Left colon (tissue), 2 donors: ENCODE measurements around the gene SART3. TPM values are rescaled to one million over a fixed set of nuclear protein-coding genes. Genes with fewer than 3 reads are reported as not detected.

Experiments
- ATAC-seq: fragments of 200-7000 bp; cut with Tn5 transposase; one replicate; pipeline ENCODE4 v1.9.1; 2020; ENCODE audit warnings: mild to moderate bottlenecking, moderate library complexity
- DNase-seq, 2 donors: peaks; one replicate each; pipeline ENCODE4 v3.0.0-alpha.2; 2020
- intact Hi-C, 2 donors: fragments of 100-400 bp; cut with DNase I in 1 of 2; cut with micrococcal nuclease in 1 of 2; formaldehyde crosslinking; loops; one replicate each; pipeline versions ENCODE4 v1.11.2 to v1.14.0; 2022; cut with DNase I, micrococcal nuclease
- total RNA-seq, 2 donors: library from RNA; stranded (reverse); fragmentation: NEBNext Ultra II Directional; extraction: Animal tissue kit (Norgen Biotek cat#: 25700); gene quantifications; one replicate each; pipeline ENCODE4 v1.2.1, GENCODE V29; 2021
- donor health status: DM: no; HTN: no; CAD: no.
- donor health status: DM: yes; HTN: yes; CAD: no.

The SART3 gene
- total RNA-seq, 2 donors from 2014 or later: 43.9 to 47.9 TPM

DNA sequence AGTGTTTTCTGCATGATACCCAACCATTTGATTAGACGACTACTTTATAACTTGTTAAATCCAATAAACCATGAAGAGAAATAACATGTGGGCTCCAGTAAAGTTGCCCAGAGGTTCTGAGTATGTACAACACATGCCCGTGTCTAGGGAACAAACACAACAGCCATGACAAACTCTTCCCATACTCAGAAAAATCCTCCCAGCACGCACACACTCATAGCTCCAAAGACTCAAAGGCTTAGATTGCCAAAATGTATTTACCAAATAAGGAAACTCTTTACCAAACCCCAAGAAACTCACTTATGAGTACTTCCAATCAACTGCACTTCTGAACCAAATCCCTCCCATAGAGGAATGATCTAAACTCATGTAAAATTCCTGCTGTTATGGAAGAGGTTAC lies 17.3 kb downstream of the SART3 start:
- no peak for DNase-seq
- ATAC-seq: no peak
- intact Hi-C loops: no loop called here

DNA sequence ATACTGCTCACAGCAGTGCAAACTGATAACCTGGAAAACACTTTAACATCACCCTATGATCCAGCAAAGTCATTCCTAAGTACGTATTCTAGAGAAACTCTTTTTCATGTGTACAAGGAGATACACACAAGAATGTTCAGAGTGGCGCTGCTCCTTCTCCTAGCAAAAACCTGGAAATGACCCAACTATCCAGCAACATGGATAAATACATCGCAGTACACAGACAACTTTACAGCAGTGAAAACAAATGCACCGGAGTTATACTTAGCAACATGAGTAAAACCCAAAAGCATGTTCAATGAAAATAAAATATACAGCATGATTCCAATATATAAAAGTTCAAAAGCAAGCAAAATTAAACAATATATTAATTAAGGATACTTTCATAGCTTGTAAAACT lies 18.7 kb downstream of the SART3 start:
- DNase-seq (no peak), ATAC-seq (no peak)
- intact Hi-C loops: no loop called here

DNA sequence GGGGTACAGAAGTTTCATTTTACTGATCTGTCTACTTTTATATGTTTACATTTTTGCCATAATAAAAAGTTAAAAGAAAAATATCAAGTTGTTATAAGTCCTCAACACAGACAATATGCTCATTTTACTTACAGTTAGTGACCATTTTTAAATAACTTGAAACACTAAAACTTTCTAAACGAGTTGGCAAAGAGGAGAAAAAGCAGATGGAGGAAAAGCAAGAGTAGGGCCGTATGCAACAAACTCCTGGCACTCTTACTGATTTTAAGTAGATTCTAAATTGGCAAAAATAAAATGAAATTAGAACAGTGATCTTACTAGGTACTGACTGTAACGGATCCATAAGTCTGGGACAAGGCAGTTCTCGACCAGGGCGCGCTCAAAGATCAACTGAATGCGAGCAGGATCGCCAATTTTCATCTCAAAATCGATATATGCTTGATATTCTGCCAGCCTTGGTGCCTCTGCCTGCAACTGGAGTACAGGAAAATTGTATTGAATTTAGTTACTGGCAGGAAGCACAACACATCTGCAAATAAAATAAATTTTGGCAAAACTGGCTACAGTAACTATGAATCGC lies 22.3 kb downstream of the SART3 start:
- DNase-seq: no peak
- no peak for ATAC-seq
- intact Hi-C loops: no loop called here

DNA sequence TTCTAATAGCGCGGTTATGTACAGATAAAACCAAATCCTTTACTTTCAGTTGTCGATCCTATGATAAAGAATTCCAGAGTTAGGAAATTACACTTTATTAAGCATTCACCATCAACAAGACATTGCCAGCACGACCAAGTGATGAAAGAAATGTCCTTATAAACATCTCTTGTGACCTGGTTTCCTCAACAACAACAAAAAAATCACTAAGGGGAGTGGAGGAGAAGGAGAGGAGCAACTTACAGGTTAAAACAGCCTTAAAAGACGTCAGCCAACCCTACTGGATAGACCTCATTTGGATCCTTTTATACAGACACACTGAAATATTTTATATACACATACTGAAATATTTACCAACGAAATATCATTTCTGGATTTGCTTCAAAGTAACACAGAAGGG lies 22.8 kb downstream of the SART3 start:
- intact Hi-C loops: no loop called here
- DNase-seq (no peak), ATAC-seq (no peak)

DNA sequence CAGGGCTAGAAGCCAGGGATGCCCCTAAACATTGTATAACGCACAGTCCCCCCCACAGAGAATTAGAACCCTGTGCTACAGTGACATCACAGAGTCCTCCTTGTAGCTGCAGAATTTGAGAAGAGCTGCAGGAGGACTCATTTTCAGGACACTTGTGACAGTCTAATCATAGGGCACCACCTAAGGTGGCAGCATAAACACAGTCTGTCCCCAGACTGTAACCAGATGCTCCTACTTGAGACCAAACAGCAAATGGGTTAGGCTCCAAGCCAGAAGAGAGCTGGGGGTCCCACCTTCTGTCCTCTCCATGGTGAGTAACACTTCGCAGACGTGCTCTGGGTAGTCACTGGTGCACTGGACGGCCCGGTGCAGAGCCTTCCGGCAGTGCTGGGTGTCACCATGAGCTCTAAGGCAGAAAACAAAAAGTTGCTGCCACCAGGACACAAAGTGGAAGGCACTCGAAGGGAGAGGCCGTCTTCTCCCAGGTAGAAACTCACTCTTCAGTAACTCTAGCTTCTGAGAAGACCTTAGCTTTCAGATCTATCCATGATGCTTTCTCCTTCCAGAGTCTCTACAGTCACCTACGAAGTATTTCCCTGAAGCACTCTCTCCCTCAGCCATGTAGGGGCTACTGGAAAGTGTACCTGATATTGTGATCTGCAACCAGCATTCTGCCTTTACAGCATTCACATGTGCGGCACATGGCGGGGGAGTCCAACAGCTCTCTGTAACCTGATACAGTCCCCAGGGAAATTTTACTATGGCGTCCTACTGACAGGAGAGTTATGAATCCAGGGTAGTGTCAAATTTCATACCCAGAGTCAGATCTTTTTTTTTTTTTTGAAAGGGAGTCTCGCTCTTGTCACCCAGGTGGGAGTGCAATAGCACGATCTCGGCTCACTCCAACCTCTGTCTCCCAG lies 28.8 kb downstream of the SART3 start:
- intact Hi-C loops: no loop called here
- ATAC-seq: no peak
- DNase-seq: no peak

DNA sequence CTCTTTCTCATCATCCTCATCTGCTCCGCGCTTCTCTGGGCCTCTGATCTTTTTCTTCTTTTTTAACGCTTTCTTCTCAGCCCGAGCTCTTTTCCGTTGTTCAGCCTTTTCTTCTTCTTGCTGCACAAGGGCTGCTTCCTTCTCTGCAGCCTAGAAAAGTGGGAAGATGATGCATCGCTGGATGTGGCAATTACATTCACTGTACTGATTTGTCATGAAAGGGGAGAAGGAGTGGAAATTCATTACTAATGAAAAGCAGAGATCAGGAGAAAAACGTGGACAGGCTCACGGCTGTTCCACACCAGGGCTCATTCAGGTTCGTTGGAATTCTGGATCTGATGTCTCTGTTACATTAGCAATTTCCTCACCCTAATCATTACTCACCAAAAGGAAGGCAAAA lies 30.8 kb downstream of the SART3 start:
- ATAC-seq: no peak

DNA sequence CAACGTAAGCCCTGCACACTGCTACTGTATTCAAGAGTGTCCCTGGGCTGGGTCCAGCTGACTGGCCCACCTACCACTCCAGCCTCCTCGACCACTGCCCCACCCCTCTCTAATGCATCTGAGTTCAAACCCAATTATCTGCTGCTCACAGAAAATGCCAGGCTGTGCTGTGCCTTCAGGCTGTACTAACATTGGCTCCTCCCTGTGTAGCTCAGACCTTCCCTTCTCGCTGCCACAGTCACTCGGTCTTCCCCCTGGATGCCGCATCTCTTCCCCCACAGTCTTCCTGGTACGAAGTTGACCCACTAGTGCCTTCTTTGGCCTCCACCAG lies 33.8 kb downstream of the SART3 start:
- ATAC-seq: no peak
- intact Hi-C loops: no loop called here
- DNase-seq: no peak

More for the DNA sequence above, 30.8 kb downstream of the SART3 start:
- no peak for DNase-seq
- intact Hi-C loops: no loop called here

DNA sequence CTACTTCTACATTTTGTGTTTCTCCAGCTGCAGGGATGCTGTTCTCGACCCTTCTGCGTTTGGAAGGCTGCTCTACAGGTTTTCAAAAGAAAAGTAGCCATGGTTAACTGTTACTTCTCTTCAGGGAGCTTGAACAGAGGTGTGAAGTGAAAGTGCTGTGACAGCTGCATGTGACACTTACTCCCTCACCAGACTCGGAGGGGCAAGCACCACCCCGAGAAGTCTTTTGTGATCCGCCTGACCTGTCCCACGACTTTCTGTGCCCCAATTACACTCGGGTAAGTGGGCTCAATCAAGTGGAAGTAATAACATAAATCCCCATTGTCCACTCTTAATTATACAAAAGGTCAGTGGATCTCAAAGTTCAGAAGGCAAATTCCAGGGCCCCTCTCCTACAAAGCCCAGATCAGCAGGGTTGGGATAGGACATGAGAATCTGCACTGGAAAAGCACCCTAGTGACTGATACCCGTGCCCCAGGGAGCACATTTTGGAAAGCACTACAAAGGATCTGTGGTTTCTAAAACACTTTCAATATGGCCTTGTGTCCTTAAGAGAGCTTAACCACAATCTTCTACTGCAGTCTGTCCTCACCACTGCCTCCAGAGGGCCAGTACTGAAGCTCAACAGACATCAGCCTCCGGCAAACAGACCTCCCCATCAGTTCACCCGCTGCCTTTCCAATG lies 34.3 kb downstream of the SART3 start:
- intact Hi-C loops: no loop called here
- DNase-seq (no peak), ATAC-seq (no peak)

DNA sequence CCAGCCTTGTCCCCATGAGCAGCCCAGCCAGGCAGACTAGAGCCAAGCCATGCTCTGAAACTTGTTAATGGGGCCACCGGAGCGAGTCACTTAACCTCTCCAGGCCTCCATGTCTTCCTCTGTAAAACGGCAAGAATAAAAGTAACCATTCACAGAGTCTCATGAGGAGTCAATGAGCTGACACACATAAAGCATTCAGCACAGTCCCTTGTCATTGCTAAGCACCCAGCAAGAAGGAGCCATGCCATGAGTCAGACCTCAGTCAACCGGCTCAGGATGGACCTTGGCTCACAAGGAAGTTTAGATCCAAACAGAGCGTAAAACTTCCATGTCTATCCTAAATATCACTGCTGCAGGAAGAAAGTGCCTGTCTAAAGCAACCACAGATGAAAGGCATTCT lies 35.3 kb downstream of the SART3 start:
- intact Hi-C loops: no loop called here
- ATAC-seq: no peak
- no peak for DNase-seq

DNA sequence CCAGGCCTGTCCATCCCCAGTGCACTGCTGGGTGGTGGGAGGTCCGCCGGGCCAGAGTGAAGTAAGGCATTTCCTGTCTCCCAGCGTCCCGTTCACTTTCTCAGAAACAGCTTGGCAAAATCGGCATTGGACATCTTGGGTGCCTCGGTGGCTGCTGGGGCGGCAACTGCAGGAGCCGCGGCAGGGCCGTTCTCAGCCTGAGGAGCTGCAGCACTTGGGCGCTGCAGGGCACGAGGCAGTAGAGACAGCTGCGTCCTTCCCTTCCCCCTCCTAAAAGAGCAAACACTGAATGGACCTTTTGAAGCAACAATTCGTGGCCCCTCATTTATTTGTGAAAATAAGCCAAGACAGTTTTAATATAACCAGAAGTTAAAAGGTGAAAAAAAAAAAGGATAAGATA lies 37.6 kb downstream of the SART3 start:
- intact Hi-C loops: no loop called here
- ATAC-seq (no peak), DNase-seq (no peak)

DNA sequence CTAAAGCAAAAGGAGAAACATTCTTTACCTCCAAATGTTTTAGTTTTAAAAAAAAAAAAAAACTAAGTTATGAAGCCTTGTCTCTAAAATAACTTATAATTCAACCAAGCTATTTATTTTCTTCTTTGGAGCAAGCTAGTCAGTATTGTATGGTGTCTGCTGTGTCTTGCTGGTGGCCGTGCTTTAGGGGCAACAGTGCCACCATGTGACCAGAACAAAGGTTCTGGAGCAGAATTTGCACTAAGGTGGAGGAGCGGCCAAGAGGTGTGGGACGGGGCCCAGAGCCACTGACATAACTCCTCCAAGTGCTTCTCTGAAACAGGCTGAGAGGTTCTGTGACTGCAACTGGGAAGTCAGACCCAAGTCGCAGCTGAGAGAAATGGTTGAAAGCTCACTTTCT lies 41.4 kb downstream of the SART3 start:
- ATAC-seq: no peak
- no peak for DNase-seq
- intact Hi-C loops: no loop called here

DNA sequence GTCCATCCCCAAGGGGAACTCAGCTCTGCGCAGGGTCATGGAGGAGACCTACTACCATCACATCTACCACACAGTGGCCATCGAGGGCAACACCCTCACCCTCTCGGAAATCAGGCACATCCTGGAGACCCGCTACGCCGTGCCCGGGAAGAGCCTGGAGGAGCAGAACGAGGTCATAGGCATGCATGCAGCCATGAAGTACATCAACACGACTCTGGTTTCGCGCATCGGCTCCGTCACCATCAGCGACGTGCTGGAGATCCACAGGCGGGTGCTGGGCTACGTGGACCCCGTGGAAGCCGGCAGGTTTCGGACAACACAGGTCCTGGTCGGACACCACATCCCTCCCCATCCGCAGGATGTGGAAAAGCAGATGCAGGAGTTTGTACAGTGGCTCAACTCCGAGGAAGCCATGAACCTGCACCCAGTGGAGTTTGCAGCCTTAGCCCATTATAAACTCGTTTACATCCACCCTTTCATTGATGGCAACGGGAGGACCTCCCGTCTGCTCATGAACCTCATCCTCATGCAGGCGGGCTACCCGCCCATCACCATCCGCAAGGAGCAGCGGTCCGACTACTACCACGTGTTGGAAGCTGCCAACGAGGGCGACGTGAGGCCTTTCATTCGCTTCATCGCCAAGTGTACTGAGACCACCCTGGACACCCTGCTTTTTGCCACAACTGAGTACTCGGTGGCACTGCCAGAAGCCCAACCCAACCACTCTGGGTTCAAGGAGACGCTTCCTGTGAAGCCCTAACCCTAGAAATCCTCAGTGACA lies 42.1 kb downstream of the SART3 start:
- intact Hi-C loops: no loop called here
- DNase-seq (no peak), ATAC-seq (no peak)

DNA sequence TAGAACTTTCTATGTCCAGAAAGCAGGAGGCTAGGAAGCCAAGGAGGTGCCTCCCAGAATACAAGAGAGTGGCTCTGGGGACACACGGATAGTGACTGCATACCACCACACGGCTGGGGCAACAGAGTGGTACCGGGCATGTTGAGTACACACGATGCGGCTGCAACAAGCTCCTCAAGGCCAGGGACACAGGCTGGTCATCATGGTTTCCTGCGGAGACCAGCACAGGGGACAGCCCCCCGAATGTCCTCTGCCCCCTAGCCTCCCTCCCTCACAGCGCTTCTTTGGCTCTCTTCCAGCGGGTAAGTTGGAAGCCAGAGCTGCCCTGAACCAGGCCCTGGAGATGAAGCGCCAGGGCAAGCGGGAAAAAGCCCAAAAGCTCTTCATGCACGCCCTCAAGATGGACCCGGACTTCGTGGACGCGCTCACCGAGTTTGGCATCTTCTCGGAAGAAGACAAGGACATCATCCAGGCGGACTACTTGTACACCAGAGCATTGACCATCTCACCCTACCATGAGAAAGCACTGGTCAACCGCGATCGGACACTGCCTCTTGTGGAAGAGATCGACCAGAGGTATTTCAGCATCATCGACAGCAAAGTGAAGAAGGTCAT lies 42.8 kb downstream of the SART3 start:
- intact Hi-C loops: no loop called here
- no peak for DNase-seq
- ATAC-seq: no peak

DNA sequence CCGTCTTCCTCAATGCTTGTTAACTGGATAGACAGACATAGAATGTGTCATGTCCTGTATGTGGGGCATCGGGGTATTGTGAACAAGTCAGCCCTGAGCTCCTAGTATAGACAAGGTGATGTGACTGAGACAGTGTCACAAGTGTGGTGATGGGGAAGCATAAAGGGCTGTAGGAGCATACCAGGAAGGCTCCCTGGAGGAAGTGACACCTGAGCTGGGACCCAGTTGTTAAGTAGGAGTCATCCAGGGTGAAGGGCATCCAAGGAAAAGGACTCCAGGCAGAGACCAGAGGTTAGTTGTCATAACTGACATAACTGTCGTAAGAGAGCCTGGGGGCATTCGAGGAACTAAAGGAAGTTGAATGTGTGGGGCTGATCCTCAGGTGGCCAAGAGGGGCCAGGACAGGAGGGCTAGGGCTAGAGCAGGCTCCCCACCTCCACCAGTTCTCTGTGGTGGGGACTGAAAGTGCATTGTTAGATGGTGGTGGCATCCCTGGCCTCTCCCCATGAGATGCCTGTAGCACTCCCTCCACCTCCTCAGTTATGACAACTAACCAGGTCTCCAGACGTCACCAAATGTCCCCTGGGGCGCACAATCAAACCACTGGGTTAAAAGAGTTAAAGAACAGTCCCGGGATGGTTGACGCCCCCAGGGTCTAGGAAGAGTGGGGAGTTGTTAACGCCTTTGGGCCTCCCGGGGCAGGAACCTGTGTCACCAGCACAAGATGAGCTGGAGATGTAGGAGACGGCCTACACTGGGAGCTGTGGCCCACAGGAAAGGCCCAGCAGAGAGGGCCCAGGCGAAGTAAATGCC lies 43.5 kb downstream of the SART3 start:
- no peak for DNase-seq
- ATAC-seq: no peak
- intact Hi-C loops: no loop called here

DNA sequence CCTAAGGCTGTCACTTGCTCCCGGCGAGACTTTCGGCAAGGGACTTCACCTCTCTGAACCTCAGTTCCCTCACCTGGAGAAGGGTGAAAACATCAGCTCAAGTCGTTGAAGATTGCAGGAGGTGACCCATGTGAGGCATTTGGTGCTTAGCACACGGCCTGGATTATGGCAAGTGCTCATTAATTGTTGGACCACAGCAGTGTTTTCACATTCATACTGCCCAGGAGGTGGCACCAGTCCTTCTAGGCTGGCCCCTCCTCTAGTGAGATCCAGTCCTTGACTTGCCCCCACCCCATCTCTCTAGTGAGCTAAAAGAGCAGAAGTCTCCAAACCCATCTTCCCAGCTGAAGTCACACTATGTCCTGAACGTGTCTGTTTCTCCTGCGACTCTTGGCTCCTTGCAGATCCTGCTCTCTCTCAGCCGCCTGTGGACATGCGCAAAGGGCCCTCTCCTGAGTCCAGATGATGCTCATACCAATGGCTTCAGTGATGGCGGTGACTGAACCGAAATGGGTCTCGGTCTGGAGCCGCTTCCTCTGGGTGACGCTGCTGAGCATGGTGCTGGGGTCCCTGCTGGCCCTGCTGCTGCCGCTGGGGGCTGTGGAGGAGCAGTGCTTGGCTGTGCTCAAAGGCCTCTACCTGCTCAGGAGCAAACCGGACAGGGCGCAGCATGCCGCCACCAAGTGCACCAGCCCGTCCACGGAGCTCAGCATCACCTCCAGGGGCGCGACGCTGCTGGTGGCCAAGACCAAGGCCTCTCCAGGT lies 44.3 kb downstream of the SART3 start:
- DNase-seq (no peak), ATAC-seq (no peak)
- intact Hi-C loops: no loop called here

DNA sequence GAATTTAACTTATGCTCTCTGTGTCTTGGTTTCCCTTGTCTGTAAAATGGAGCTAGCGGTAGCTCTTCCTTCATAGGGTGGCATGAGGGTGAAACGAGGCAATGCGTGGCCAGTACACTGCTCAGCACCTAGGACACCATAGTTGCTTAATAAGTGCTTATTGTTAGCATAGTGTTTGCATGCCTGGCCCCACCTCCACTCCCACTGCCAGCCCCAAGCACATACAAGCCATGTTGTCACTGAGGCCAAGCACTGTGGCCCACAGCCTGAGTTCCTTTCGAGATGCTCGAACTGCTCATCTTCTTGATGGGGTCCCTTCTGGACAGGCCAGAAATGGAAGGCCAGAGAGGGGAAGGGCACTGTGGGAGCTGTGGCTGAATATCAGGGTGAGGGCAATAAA lies 45.1 kb downstream of the SART3 start:
- intact Hi-C loops: no loop called here
- ATAC-seq (no peak), DNase-seq (peak in 1 of 2 donors; percentile 9)

DNA sequence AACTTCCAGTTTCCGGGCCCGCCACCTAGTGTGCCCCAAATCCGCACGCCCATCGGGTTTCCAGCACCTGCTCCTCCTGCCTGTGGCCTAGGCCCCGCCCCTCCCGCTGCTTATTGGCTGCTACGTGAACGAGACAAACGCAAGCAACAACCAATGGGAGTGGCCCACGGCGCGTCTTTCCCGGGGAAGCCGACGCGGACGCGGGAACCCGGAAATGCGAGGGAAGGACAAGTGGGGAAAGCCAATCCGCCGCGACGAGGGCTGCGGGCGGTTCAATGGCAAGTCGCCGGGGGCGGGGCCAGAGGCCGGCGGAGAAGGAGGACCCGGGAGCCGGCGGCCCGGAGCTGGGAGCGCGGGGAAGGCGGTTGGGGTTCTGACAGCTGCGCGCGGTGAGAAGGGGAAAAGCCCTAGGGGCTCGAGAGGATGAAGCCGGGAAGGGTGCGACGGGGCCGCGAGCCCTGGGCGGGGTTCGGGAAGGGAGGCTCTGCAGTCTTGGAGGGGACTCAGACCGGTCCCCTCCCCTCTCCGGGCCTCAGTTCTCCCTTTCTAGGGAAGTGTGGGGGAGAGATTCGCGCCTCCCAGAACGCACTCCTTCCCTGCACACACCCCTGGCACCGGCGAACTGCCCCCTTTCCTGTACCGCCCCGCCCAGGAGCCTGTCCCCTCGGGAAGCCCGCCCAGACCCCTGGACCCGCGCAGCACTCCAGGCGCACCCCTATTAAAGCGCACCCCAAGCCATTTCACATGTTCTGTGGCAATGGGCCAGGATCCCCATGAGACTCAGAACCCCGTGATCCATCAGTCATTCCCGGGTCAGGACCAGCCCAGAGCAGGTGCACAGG lies 45.8 kb downstream of the SART3 start, which contains the start of gene FICD:
TSS of gene FICD (plus strand) at position 305 of the 842 bp plus-strand sequence. CDS start 1,696 bp downstream, outside the sequence.
- intact Hi-C loops: no loop called here
- peak; percentile 95 for ATAC-seq
- peak; percentile 100 for DNase-seq
